ENCODE data around the gene CFL2. TPM values are rescaled to one million over a fixed set of nuclear protein-coding genes. Genes with fewer than 3 reads are reported as not detected.
A peak's percentile ranks its signal among the peaks of the same experiment; 100 is the strongest.

The CFL2 gene
- total and polyA plus RNA-seq, 2 of the 13 experiments (the other 11 are each of a cell fraction or from before 2014, with no cell fraction given): 114 to 158 TPM

GRCh38 chr14:34713122-34713680, 1.2 kb downstream of the CFL2 start:
- Histone ChIP-seq H3K9ac (ENCODE audit: insufficient read depth, low read depth, low read length) (peak overlapping the region; percentile 92), H3K27ac (ENCODE audit: extremely low read length, insufficient read depth, low read length) (peak overlapping the region; percentile 80), H3K9me3 (ENCODE audit: low read length) (no peaks in the 10 kb centered on the region), H3K36me3 (replicated peaks in 1 of 2; ENCODE audit: control insufficient read depth in 1 of 2, insufficient read depth in 2 of 2, low read length in 2 of 2) (peaks cover 6 to 10% of the 10 kb centered on the region in 2 experiments; a peak in 3 of 5 replicates), H2AFZ (ENCODE audit: low read length) (no peak overlapping the region), H4K20me1 (ENCODE audit: insufficient read depth, low read length) (no peaks in the 10 kb centered on the region), H3K79me2 (ENCODE audit: insufficient read depth, low read length) (peaks cover 21% of the 10 kb centered on the region), H3K4me3 (replicated peaks in 1 of 3; ENCODE audit: insufficient read depth in 1 of 3, low read depth in 2 of 3, low read length in 3 of 3) (peak overlapping the region; percentile 92 to 97 (median 96)), H3K4me1 (ENCODE audit: insufficient read depth, low read length) (peaks cover 51% of the 10 kb centered on the region), H3K27me3 (ENCODE audit: control insufficient read depth in 1 of 2, insufficient read depth in 2 of 2, low read length in 2 of 2) (peaks cover 0 to 11% of the 10 kb centered on the region in 2 experiments; a peak in 4 of 5 replicates), H3K4me2 (ENCODE audit: low read depth, low read length) (peak overlapping the region; percentile 82)
- CTCF ChIA-PET (ENCODE audit: low intra/inter-chr PET ratio, low total read pairs): interaction anchor here (1.2 kb wide), 1 partner anchor 10 kb away, joined by 6 read pairs; no protein-coding TSS in a partner anchor
- TF ChIP-seq HMGA1 (CRISPR knock-in tag; conservative IDR thresholded peaks at IDR 0.05) (no peak), KDM3A (CRISPR knock-in tag; IDR thresholded peaks at IDR 0.05; ENCODE audit: low read depth) (no peak), ZNF724P (CRISPR knock-in tag; IDR thresholded peaks at IDR 0.05; ENCODE audit: borderline replicate concordance) (0 out of 2 replicates have a peak, but pooled peaks have one; percentile 31), RFX5 (IDR thresholded peaks at IDR 0.05; ENCODE audit: low read depth, low read length) (no peak), PRPF4 (IDR thresholded peaks at IDR 0.05; ENCODE audit: low read depth, low read length, poor library complexity, severe bottlenecking) (peak; percentile 53), RNF219 (CRISPR knock-in tag; IDR thresholded peaks at IDR 0.05) (0 out of 2 replicates have a peak, but pooled peaks have one; percentile 13), LCORL (IDR thresholded peaks at IDR 0.05) (no peak), LCORL (CRISPR knock-in tag; IDR thresholded peaks at IDR 0.05) (peak; percentile 14; the same call in 1 of the 2 replicates), NKX3-1 (CRISPR knock-in tag; IDR thresholded peaks at IDR 0.05) (0 out of 2 replicates have a peak, but pooled peaks have one; percentile 49), HBP1 (CRISPR knock-in tag; IDR thresholded peaks at IDR 0.05; ENCODE audit: low read depth) (no peak), ZNF20 (CRISPR knock-in tag; IDR thresholded peaks at IDR 0.05) (0 out of 2 replicates have a peak, but pooled peaks have one; percentile 3), NFIC (IDR thresholded peaks at IDR 0.05; ENCODE audit: low read length) (0 out of 2 replicates have a peak, but pooled peaks have one; percentile 3), ZNF326 (CRISPR knock-in tag; IDR thresholded peaks at IDR 0.05; ENCODE audit: borderline replicate concordance) (no peak), ZNF414 (CRISPR knock-in tag; IDR thresholded peaks at IDR 0.05) (0 out of 2 replicates have a peak, but pooled peaks have one; percentile 61), SMAD3 (CRISPR knock-in tag; IDR thresholded peaks at IDR 0.05) (peak; percentile 14; the same call in 1 of the 2 replicates)
- POLR2A ChIA-PET: interaction anchor here (0.6 to 5.4 kb wide), 12 partner anchors 8 to 1113 kb away, joined by 3 to 61 read pairs (median 4); partner anchors contain the start of genes BRMS1L, NFKBIA and PSMA6
- TSS peak; percentile 51 for BruUV-seq (replicated peaks)
- 73% methylated on average over 6 of the region's 6 CpGs for WGBS (ENCODE audit: low lambda C conversion rate)
- no peak for FAIRE-seq
- intact Hi-C loops (cut with micrococcal nuclease; ENCODE audit: unreplicated experiment): no loop called here
- ATAC-seq: no peak
- DNase-seq (ENCODE audit: low spot score): no peak
- in situ Hi-C loops (cut with HindIII; ENCODE audit: extremely low pct_ligation_motif_present, low pct_unique_long_range_greater_than_20kb): no loop called here

All from HepG2 (cell line).